Measurements from ENCODE around the gene PDE4A.

GRCh38 chr19:10486551-10486950 lies 66.2 kb downstream of the PDE4A start:
- TF ChIP-seq MYC (IDR thresholded peaks at IDR 0.05; ENCODE audit: insufficient read depth, insufficient read length, insufficient replicate concordance, low read length, severe bottlenecking) = no peak
- TF ChIP-seq SMC3 (IDR thresholded peaks at IDR 0.05; ENCODE audit: borderline replicate concordance, low read length) = no peak
- no peak for TF ChIP-seq CTCF (IDR thresholded peaks at IDR 0.05 in 2 of 3, conservative IDR thresholded peaks at IDR 0.05 in 1 of 3; ENCODE audit: control insufficient read depth in 2 of 3, extremely low read depth in 1 of 3, insufficient read depth in 1 of 3, low read depth in 3 of 3, low read length in 3 of 3)
- no peak for TF ChIP-seq NFIC (IDR thresholded peaks at IDR 0.05; ENCODE audit: low read depth, low read length)
- no peak for TF ChIP-seq ZNF24 (IDR thresholded peaks at IDR 0.05)
- TF ChIP-seq PBX3 (IDR thresholded peaks at IDR 0.05; ENCODE audit: insufficient replicate concordance, low read depth, low read length) = no peak
- no peak for TF ChIP-seq PAX5 (IDR thresholded peaks at IDR 0.05; ENCODE audit: borderline replicate concordance, low read depth, low read length)

All from GM12878 (cell line).